OCI-LY3 (cell line): ENCODE measurements around the gene PRR23E.

Experiments used
- H2AFZ ChIP-seq: fragments of 200-600, 300-600 bp; shearing (Covaris generic); 2 replicates; pipeline ENCODE4 v1.6.0; 2014; ENCODE audit warnings: antibody characterized with exemption, low read depth, low read length
- H3K27ac ChIP-seq: fragments of 200-600, 300-600 bp; sonication (generic); 2 replicates; pipeline ENCODE4 v1.5.1; 2014; ENCODE audit warnings: mild to moderate bottlenecking, low read length, moderate library complexity, mixed read lengths
- H3K27me3 ChIP-seq: fragments of 200-600, 300-600 bp; sonication (generic); 2 replicates; pipeline ENCODE4 v1.6.1; 2014; ENCODE audit warnings: low read depth, low read length, mixed read lengths
- H3K36me3 ChIP-seq: fragments of 200-600, 300-600 bp; sonication (generic); replicated peaks from 2 replicates; pipeline ENCODE3; 2014; ENCODE audit warnings: low read depth, low read length, mixed read lengths
- H3K4me1 ChIP-seq: fragments of 300-600, 200-600 bp; sonication (generic); 2 replicates; pipeline ENCODE4 v1.6.1; 2014; ENCODE audit warnings: low read length, mixed read lengths
- H3K4me2 ChIP-seq: fragments of 200-600, 300-600 bp; sonication (generic); 2 replicates; pipeline ENCODE4 v1.6.1; 2014; ENCODE audit warnings: low read length, mixed read lengths
- H3K4me3 ChIP-seq: fragments of 300-600, 200-600 bp; sonication (generic); 2 replicates; pipeline ENCODE4 v1.5.1; 2014; ENCODE audit warnings: antibody characterized with exemption, mild to moderate bottlenecking, low read length, moderate library complexity
- H3K79me2 ChIP-seq: fragments of 300-600, 200-600 bp; shearing (Covaris generic); 2 replicates; pipeline ENCODE4 v1.6.1; 2014; ENCODE audit warnings: mild to moderate bottlenecking, low read length, mixed read lengths
- H3K9ac ChIP-seq: fragments of 300-600, 200-600 bp; shearing (Covaris generic); 2 replicates; pipeline ENCODE4 v1.6.0; 2014; ENCODE audit warnings: mild to moderate bottlenecking, low read length, moderate library complexity
- H3K9me3 ChIP-seq: fragments of 200-600, 300-600 bp; shearing (Covaris generic); 2 replicates; pipeline ENCODE4 v1.6.1; 2014; ENCODE audit warnings: low read length, mixed read lengths; ENCODE audit not compliant: insufficient read depth
- H4K20me1 ChIP-seq: fragments of 200-600, 300-600 bp; sonication (generic); 2 replicates; pipeline ENCODE4 v1.6.1; 2016; ENCODE audit warnings: low read length, mixed read lengths; ENCODE audit not compliant: insufficient read depth
- CTCF ChIP-seq: fragments of 200-600, 300-600 bp; sonication (generic); IDR thresholded peaks from 2 replicates; pipeline ENCODE4 v1.5.1; 2014; ENCODE audit warnings: antibody characterized with exemption, low read length, low read depth
- EZH2phosphoT487 ChIP-seq: fragments of 200-600 bp; shearing (Covaris generic); IDR thresholded peaks from 2 replicates; pipeline ENCODE4 v1.6.1; 2018; ENCODE audit warnings: antibody characterized with exemption, mixed run types, low read depth

PRR23E gene

GRCh38 chr3:127165694-127166485 is 27.0 kb upstream of the PRR23E start:
- Histone ChIP-seq H3K27ac (no peak overlapping the region), H3K4me1 (peaks cover 6% of the 10 kb centered on the region), H3K27me3 (peaks cover 42% of the 10 kb centered on the region; the same call in 1 of the 2 replicates), H2AFZ (no peak overlapping the region), H3K4me3 (no peak overlapping the region), H3K9ac (no peak overlapping the region), H3K9me3 (no peaks in the 10 kb centered on the region), H3K79me2 (no peaks in the 10 kb centered on the region), H4K20me1 (no peaks in the 10 kb centered on the region), H3K36me3 (no peaks in the 10 kb centered on the region), H3K4me2 (no peak overlapping the region)
- TF ChIP-seq EZH2phosphoT487, result no peak

GRCh38 chr3:127166501-127167065 is 26.3 kb upstream of the PRR23E start:
- TF ChIP-seq EZH2phosphoT487 (no peak), CTCF (no peak)
- no peaks in the 10 kb centered on the region for H3K36me3 ChIP-seq
- no peaks in the 10 kb centered on the region for H3K79me2 ChIP-seq
- no peaks in the 10 kb centered on the region for H3K9me3 ChIP-seq
- peaks cover 43% of the 10 kb centered on the region; the same call in 1 of the 2 replicates for H3K27me3 ChIP-seq
- no peak overlapping the region for H2AFZ ChIP-seq
- H3K9ac ChIP-seq, result no peak overlapping the region
- H3K4me3 ChIP-seq, result no peak overlapping the region
- no peak overlapping the region for H3K27ac ChIP-seq
- H3K4me1 ChIP-seq, result peaks cover 6% of the 10 kb centered on the region
- H4K20me1 ChIP-seq, result no peaks in the 10 kb centered on the region
- no peak overlapping the region for H3K4me2 ChIP-seq

- Histone ChIP-seq H3K79me2 (no peaks in the 10 kb centered on the region), H4K20me1 (no peaks in the 10 kb centered on the region), H3K4me1 (peaks cover 6% of the 10 kb centered on the region), H3K27me3 (peaks cover 35% of the 10 kb centered on the region; the same call in 1 of the 2 replicates), H3K36me3 (no peaks in the 10 kb centered on the region), H3K4me3 (no peak overlapping the region), H3K27ac (no peak overlapping the region), H2AFZ (no peak overlapping the region), H3K9ac (no peak overlapping the region), H3K4me2 (0 out of 2 replicates have a peak overlapping the region, but pooled peaks have one; percentile 0), H3K9me3 (no peaks in the 10 kb centered on the region)
- TF ChIP-seq CTCF (no peak), EZH2phosphoT487 (no peak)
Observed at GRCh38 chr3:127167315-127168043, 25.5 kb upstream of the PRR23E start.

GRCh38 chr3:127168271-127168670 is 24.7 kb upstream of the PRR23E start:
- Histone ChIP-seq H2AFZ (no peak overlapping the region), H3K79me2 (no peaks in the 10 kb centered on the region), H4K20me1 (no peaks in the 10 kb centered on the region), H3K9ac (no peak overlapping the region), H3K9me3 (no peaks in the 10 kb centered on the region), H3K27me3 (peaks cover 35% of the 10 kb centered on the region; the same call in 1 of the 2 replicates), H3K36me3 (no peaks in the 10 kb centered on the region), H3K4me2 (no peak overlapping the region), H3K4me1 (peaks cover 6% of the 10 kb centered on the region), H3K4me3 (no peak overlapping the region), H3K27ac (no peak overlapping the region)
- no peak for TF ChIP-seq EZH2phosphoT487
- no peak for TF ChIP-seq CTCF
